Mesendoderm (in vitro differentiated cells): ENCODE results near the gene C2orf74.

Source experiments
- DNase-seq: peaks from one replicate; pipeline ENCODE4 v3.0.0; 2013
- H2AK5ac ChIP-seq: 2 replicates; pipeline ENCODE4 v1.6.1; 2013; ENCODE audit warnings: low read length, inconsistent platforms
- H2BK120ac ChIP-seq: 2 replicates; pipeline ENCODE4 v1.6.1; 2013; ENCODE audit warnings: low read depth, mild to moderate bottlenecking, low read length, moderate library complexity, mixed read lengths
- H2BK15ac ChIP-seq: replicated peaks from 2 replicates; pipeline ENCODE4 v1.6.1; 2013; ENCODE audit warnings: low read depth, mild to moderate bottlenecking, moderate library complexity
- H2BK5ac ChIP-seq: 2 replicates; pipeline ENCODE4 v1.6.1; 2013; ENCODE audit warnings: low read length, inconsistent platforms
- H3K18ac ChIP-seq: 2 replicates; pipeline ENCODE4 v1.6.1; 2013; ENCODE audit warnings: mild to moderate bottlenecking, low read length, mixed read lengths
- H3K23ac ChIP-seq: one replicate; pipeline ENCODE4 v1.6.1; 2013; ENCODE audit warnings: low read length
- H3K27ac ChIP-seq: 2 replicates; pipeline ENCODE4 v1.5.1; 2013; ENCODE audit warnings: low read depth, mild to moderate bottlenecking, inconsistent platforms, low read length, moderate library complexity
- H3K27me3 ChIP-seq: 2 replicates; pipeline ENCODE4 v1.6.1; 2013; ENCODE audit warnings: low read length, control low read depth, mild to moderate bottlenecking, inconsistent platforms; ENCODE audit not compliant: insufficient read depth, poor library complexity
- H3K36me3 ChIP-seq: 2 replicates; pipeline ENCODE4 v1.6.1; 2013; ENCODE audit warnings: low read length, inconsistent platforms; ENCODE audit not compliant: control insufficient read depth, insufficient read depth
- H3K4ac ChIP-seq: one replicate; pipeline ENCODE4 v1.6.1; 2013; ENCODE audit warnings: low read depth, mild to moderate bottlenecking, low read length, moderate library complexity
- H3K4me1 ChIP-seq: 2 replicates; pipeline ENCODE4 v1.6.1; 2013; ENCODE audit warnings: low read depth, low read length, inconsistent platforms; ENCODE audit not compliant: control insufficient read depth
- H3K4me2 ChIP-seq: 2 replicates; pipeline ENCODE4 v1.6.1; 2013; ENCODE audit warnings: low read length
- H3K4me3 ChIP-seq: 2 replicates; pipeline ENCODE4 v1.5.1; 2013; ENCODE audit warnings: mild to moderate bottlenecking, low read length
- H3K56ac ChIP-seq: one replicate; pipeline ENCODE4 v1.6.1; 2013; ENCODE audit warnings: low read length
- H3K79me1 ChIP-seq: 2 replicates; pipeline ENCODE4 v1.6.1; 2013; ENCODE audit warnings: low read length, inconsistent platforms
- H3K79me2 ChIP-seq: 2 replicates; pipeline ENCODE4 v1.6.1; 2013; ENCODE audit warnings: mild to moderate bottlenecking, low read length; ENCODE audit not compliant: control insufficient read depth, insufficient read depth
- H3K9ac ChIP-seq: 2 replicates; pipeline ENCODE4 v1.6.1; 2013; ENCODE audit warnings: low read length, inconsistent platforms
- H4K5ac ChIP-seq: one replicate; pipeline ENCODE4 v1.6.1; 2013; ENCODE audit warnings: low read length
- H4K8ac ChIP-seq: one replicate; pipeline ENCODE4 v1.6.1; 2013; ENCODE audit warnings: low read depth, mild to moderate bottlenecking, control low read depth, low read length, moderate library complexity
- WGBS: extraction: QIAGEN DNeasy Blood & Tissue Kit; methylation state at CpG from one replicate; pipeline ENCODE4 v1.1.7; 2013; ENCODE audit warnings: low lambda C conversion rate, missing lambda C conversion rate; ENCODE audit not compliant: insufficient coverage; ENCODE audit errors: extremely low coverage; 5-methylcytosine and 5-hydroxymethylcytosine counted together

C2orf74 gene

GRCh38 chr2:61205132-61205531, 43.1 kb downstream of the C2orf74 start:
- Histone ChIP-seq H3K36me3 (peaks cover 2% of the 10 kb centered on the region), H3K4me1 (no peaks in the 10 kb centered on the region), H2BK5ac (no peak overlapping the region), H3K18ac (no peak overlapping the region), H3K4me2 (no peak overlapping the region), H3K56ac (no peak overlapping the region), H3K4me3 (no peak overlapping the region), H4K8ac (no peak overlapping the region), H2BK15ac (no peak overlapping the region), H2BK120ac (no peak overlapping the region), H4K5ac (no peak overlapping the region), H3K27me3 (no peaks in the 10 kb centered on the region), H2AK5ac (no peak overlapping the region), H3K9ac (no peak overlapping the region), H3K27ac (no peak overlapping the region), H3K79me2 (no peaks in the 10 kb centered on the region), H3K79me1 (no peaks in the 10 kb centered on the region), H3K23ac (no peak overlapping the region), H3K4ac (no peak overlapping the region)
- no peak for DNase-seq
- no CpG with 5 or more reads among the region's 7 CpGs for WGBS

GRCh38 chr2:61210332-61210981, 48.5 kb downstream of the C2orf74 start:
- Histone ChIP-seq H3K9ac (no peak overlapping the region), H3K56ac (no peak overlapping the region), H4K5ac (no peak overlapping the region), H2BK5ac (no peak overlapping the region), H4K8ac (no peak overlapping the region), H3K79me2 (no peaks in the 10 kb centered on the region), H2BK15ac (no peak overlapping the region), H3K36me3 (peaks cover 3% of the 10 kb centered on the region), H3K27ac (no peak overlapping the region), H2BK120ac (no peak overlapping the region), H3K23ac (no peak overlapping the region), H3K4ac (no peak overlapping the region), H3K4me3 (no peak overlapping the region), H3K27me3 (no peaks in the 10 kb centered on the region), H3K18ac (no peak overlapping the region), H3K79me1 (no peaks in the 10 kb centered on the region), H2AK5ac (no peak overlapping the region), H3K4me1 (no peaks in the 10 kb centered on the region), H3K4me2 (no peak overlapping the region)
- no peak for DNase-seq
- no CpG with 5 or more reads among the region's 5 CpGs for WGBS

- H4K5ac ChIP-seq: no peak overlapping the region
- no peak overlapping the region for H2AK5ac ChIP-seq
- no peaks in the 10 kb centered on the region for H3K27me3 ChIP-seq
- H3K27ac ChIP-seq: no peak overlapping the region
- no peak overlapping the region for H2BK5ac ChIP-seq
- DNase-seq: no peak
- H3K18ac ChIP-seq: no peak overlapping the region
- no peak overlapping the region for H3K23ac ChIP-seq
- H4K8ac ChIP-seq: no peak overlapping the region
- no peak overlapping the region for H3K4me2 ChIP-seq
- H3K56ac ChIP-seq: no peak overlapping the region
- no peaks in the 10 kb centered on the region for H3K79me1 ChIP-seq
- no peak overlapping the region for H3K9ac ChIP-seq
- H3K4me1 ChIP-seq: no peaks in the 10 kb centered on the region
- H3K4me3 ChIP-seq: no peak overlapping the region
- no peaks in the 10 kb centered on the region for H3K79me2 ChIP-seq
- H3K36me3 ChIP-seq: peaks cover 1% of the 10 kb centered on the region
- H2BK120ac ChIP-seq: no peak overlapping the region
- H2BK15ac ChIP-seq: no peak overlapping the region
- no peak overlapping the region for H3K4ac ChIP-seq
- no CpG with 5 or more reads among the region's 4 CpGs for WGBS
Measured at GRCh38 chr2:61214171-61214570, 52.2 kb downstream of the C2orf74 start.
